HCT116 (cell line): ENCODE measurements around the gene CYP3A7. TPM values are rescaled to one million over a fixed set of nuclear protein-coding genes. Genes with fewer than 3 reads are reported as not detected.
"Not testable (repeated sequence)": the region's sequence is repeated elsewhere in the genome, so short reads cannot be mapped to it uniquely, and the experiment has no call there.

ENCODE experiments used
- ATAC-seq: fragments of 200-7000 bp; cut with Tn5 transposase; 2 replicates; pipeline ENCODE4 v1.9.1; 2020; ENCODE audit warnings: mild to moderate bottlenecking, moderate library complexity
- BruUV-seq: library from RNA; stranded (reverse); fragments of 400-500 nt; replicated peaks from 2 replicates; lab custom pipeline; 2021; lab: Mats Ljungman, UMichigan
- CTCF ChIA-PET: fragments of 300-600 bp; sonication (Branson Sonifier 250); formaldehyde crosslinking; loops from one replicate; lab custom pipeline; 2021; ENCODE audit warnings: antibody characterized with exemption; lab: Charles Lee
- POLR2A ChIA-PET: fragments of 300-600, 350-600 bp; sonication (Branson Sonifier 250); formaldehyde crosslinking; loops from one replicate; lab custom pipeline; 2021; ENCODE audit warnings: antibody characterized with exemption; lab: Charles Lee
- RAD21 ChIA-PET, 2 experiments: fragments of 300-600 bp; sonication (Branson Sonifier 250); formaldehyde crosslinking; loops; one replicate each; lab custom pipeline; 2023; ENCODE audit warnings: low total read pairs in 2 of 2; ENCODE audit not compliant: uncharacterized antibody in 2 of 2, unreplicated experiment in 2 of 2, low non-redundant PET in 1 of 2; lab: Charles Lee
- DNase-seq: peaks from one replicate; pipeline ENCODE4 v3.0.0-alpha.2; 2010; ENCODE audit warnings: low read depth, low spot score
- H2AFZ ChIP-seq: fragments of 200-600 bp; shearing (Covaris generic), sonication (generic); 2 replicates; pipeline ENCODE4 v1.6.1; 2017; ENCODE audit warnings: low read depth, mixed run types, mixed read lengths, antibody characterized with exemption, low read length; ENCODE audit not compliant: poor library complexity, severe bottlenecking
- H3K27ac ChIP-seq: 2 replicates; pipeline ENCODE4 v1.5.1; 2012; ENCODE audit warnings: low read depth, low read length
- H3K27me3 ChIP-seq: fragments of 200-600 bp; sonication (generic); 2 replicates; pipeline ENCODE4 v1.6.1; 2016; ENCODE audit warnings: mixed run types, low read length, mixed read lengths; ENCODE audit not compliant: insufficient read depth
- H3K36me3 ChIP-seq, 2 experiments: fragments of 200-500 bp in 1 of 2; fragments of 200-600 bp in 1 of 2; sonication (Bioruptor generic) in 1 of 2; sonication (generic) in 1 of 2; 2 replicates each; pipeline versions ENCODE4 v1.5.1 to v1.6.1; 2014 to 2016; ENCODE audit warnings: low read length in 2 of 2, inconsistent platforms in 1 of 2, mixed read lengths in 1 of 2, mixed run types in 1 of 2; ENCODE audit not compliant: insufficient read depth in 2 of 2, control insufficient read depth in 1 of 2
- H3K4me1 ChIP-seq, 2 experiments: fragments of 200-600 bp in 1 of 2; sonication (generic) in 1 of 2; 2 replicates each; pipeline versions ENCODE4 v1.5.1 to v1.6.1; 2012 to 2017; ENCODE audit warnings: low read length in 2 of 2, inconsistent platforms in 1 of 2, mild to moderate bottlenecking in 1 of 2, mixed read lengths in 1 of 2, mixed run types in 1 of 2, moderate library complexity in 1 of 2; ENCODE audit not compliant: insufficient read depth in 2 of 2, control insufficient read depth in 1 of 2
- H3K4me2 ChIP-seq: fragments of 200-600 bp; sonication (generic); 2 replicates; pipeline ENCODE4 v1.6.1; 2017; ENCODE audit warnings: mixed run types, low read length, mixed read lengths
- H3K4me3 ChIP-seq, 2 experiments: fragments of 200-600 bp in 1 of 2; sonication (generic) in 1 of 2; replicated peaks in 1 of 2; 2 replicates each; pipeline ENCODE4 v1.5.1; 2011 to 2016; ENCODE audit warnings: low read length in 2 of 2, control low read depth in 1 of 2, low read depth in 1 of 2, mild to moderate bottlenecking in 1 of 2, mixed read lengths in 1 of 2, mixed run types in 1 of 2
- H3K79me2 ChIP-seq: fragments of 200-600 bp; sonication (generic); 2 replicates; pipeline ENCODE4 v1.6.1; 2017; ENCODE audit warnings: mild to moderate bottlenecking, mixed run types, low read length, moderate library complexity, mixed read lengths; ENCODE audit not compliant: insufficient read depth
- H3K9ac ChIP-seq: fragments of 200-600 bp; sonication (generic); 2 replicates; pipeline ENCODE4 v1.6.1; 2016; ENCODE audit warnings: low read length, mixed read lengths
- H3K9me2 ChIP-seq: fragments of 200-600 bp; sonication (generic), shearing (Covaris generic); 2 replicates; pipeline ENCODE4 v1.6.1; 2017; ENCODE audit warnings: mixed run types, mild to moderate bottlenecking, moderate library complexity; ENCODE audit not compliant: insufficient read depth
- H3K9me3 ChIP-seq, 2 experiments: fragments of 200-500 bp in 1 of 2; fragments of 200-600 bp in 1 of 2; sonication (Bioruptor generic) in 1 of 2; sonication (generic) in 1 of 2; 2 replicates each; pipeline ENCODE4 v1.6.1; 2014 to 2017; ENCODE audit warnings: low read length in 2 of 2, mixed read lengths in 2 of 2, inconsistent platforms in 1 of 2, low read depth in 1 of 2, mild to moderate bottlenecking in 1 of 2, mixed run types in 1 of 2, moderate library complexity in 1 of 2; ENCODE audit not compliant: control insufficient read depth in 1 of 2, insufficient read depth in 1 of 2
- H4K20me1 ChIP-seq: fragments of 200-600 bp; sonication (generic), shearing (Covaris generic); 2 replicates; pipeline ENCODE4 v1.6.1; 2017; ENCODE audit warnings: mixed run types, mild to moderate bottlenecking, moderate library complexity; ENCODE audit not compliant: insufficient read depth
- CBX3 ChIP-seq: IDR thresholded peaks from 2 replicates; pipeline ENCODE4 v1.6.1; 2012; ENCODE audit warnings: low read depth
- CEBPB ChIP-seq: IDR thresholded peaks from 2 replicates; pipeline ENCODE4 v1.6.1; 2012; ENCODE audit warnings: low read depth
- CTCF ChIP-seq, 3 experiments: fragments of 200-600 bp in 1 of 3; sonication (generic) in 1 of 3; IDR thresholded peaks in 2 of 3; conservative IDR thresholded peaks in 1 of 3; 2 replicates each; pipeline ENCODE4 v1.5.1; 2012 to 2017; ENCODE audit warnings: low read depth in 2 of 3, low read length in 2 of 3, antibody characterized with exemption in 1 of 3, borderline replicate concordance in 1 of 3, control low read depth in 1 of 3, mild to moderate bottlenecking in 1 of 3, mixed read lengths in 1 of 3, mixed run types in 1 of 3, moderate library complexity in 1 of 3; ENCODE audit not compliant: insufficient read depth in 1 of 3
- ELF1 ChIP-seq: IDR thresholded peaks from 2 replicates; pipeline ENCODE4 v1.6.1; 2012; ENCODE audit warnings: low read depth, borderline replicate concordance
- FOSL1 ChIP-seq: IDR thresholded peaks from 2 replicates; pipeline ENCODE4 v1.6.1; 2012; ENCODE audit warnings: low read depth
- MAX ChIP-seq: IDR thresholded peaks from 2 replicates; pipeline ENCODE4 v1.6.1; 2012
- POLR2AphosphoS5 ChIP-seq: IDR thresholded peaks from 2 replicates; pipeline ENCODE4 v1.6.1; 2011; ENCODE audit warnings: mild to moderate bottlenecking, low read depth, low read length, moderate library complexity
- REST ChIP-seq: IDR thresholded peaks from 2 replicates; pipeline ENCODE4 v1.6.1; 2012; ENCODE audit warnings: low read depth
- SRF ChIP-seq: IDR thresholded peaks from 2 replicates; pipeline ENCODE4 v1.6.1; 2012; ENCODE audit warnings: low read depth
- TCF7L2 ChIP-seq: IDR thresholded peaks from 2 replicates; pipeline ENCODE4 v1.7.0; 2011; ENCODE audit warnings: borderline replicate concordance, inconsistent platforms; ENCODE audit not compliant: insufficient read depth, insufficient read length; ENCODE audit errors: extremely low read depth
- ZFX ChIP-seq: fragments of 450-650 bp; IDR thresholded peaks from 2 replicates; pipeline ENCODE4 v1.6.1; 2017
- ZNF274 ChIP-seq: fragments of 200-500 bp; sonication (Bioruptor generic); IDR thresholded peaks from 2 replicates; pipeline ENCODE4 v1.6.1; 2014; ENCODE audit warnings: mild to moderate bottlenecking, low read depth, low read length, inconsistent platforms
- intact Hi-C: fragments of 100-400 bp; cut with micrococcal nuclease; formaldehyde crosslinking; loops from 2 replicates; pipeline ENCODE4 v1.10.0; 2022
- total RNA-seq: library from RNA; stranded (reverse); gene quantifications from one replicate; pipeline ENCODE4 v1.2.1, GENCODE V29; 2021; ENCODE audit not compliant: unreplicated experiment

CYP3A7 gene
- total RNA-seq, 1 experiment from 2014 or later, result not detected

DNA sequence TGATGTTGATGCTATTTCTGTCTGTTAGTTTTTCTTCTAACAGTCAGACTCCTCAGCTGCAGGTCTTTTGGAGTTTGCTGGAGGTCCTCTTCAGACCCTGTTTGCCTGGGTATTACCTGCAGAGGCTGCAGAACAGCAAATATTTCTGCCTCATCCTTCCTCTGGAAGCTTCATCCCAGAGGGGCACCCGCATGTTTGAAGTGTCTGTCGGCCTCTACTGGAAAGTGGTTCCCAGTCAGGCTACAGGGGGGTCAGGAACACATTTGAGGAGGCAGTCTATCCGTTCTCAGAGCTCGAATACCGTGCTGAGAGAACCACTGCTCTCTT is 41.9 kb downstream of the CYP3A7 start:
- H3K4me2 ChIP-seq, result no peak overlapping the region
- no TSS peak for BruUV-seq
- no peak for DNase-seq
- H3K4me1 ChIP-seq, result no peaks in the 10 kb centered on the region
- H3K4me3 ChIP-seq, result no peak overlapping the region
- no peak for ATAC-seq
- TF ChIP-seq POLR2AphosphoS5 (no peak), TCF7L2 (no peak), ZFX (no peak), CBX3 (no peak), SRF (no peak), CEBPB (no peak), ZNF274 (no peak), ELF1 (no peak), MAX (no peak), FOSL1 (no peak), REST (no peak), CTCF (IDR thresholded peaks at IDR 0.05 in 2 of 3, conservative IDR thresholded peaks at IDR 0.05 in 1 of 3; ENCODE audit: borderline replicate concordance in 1 of 3, insufficient read depth in 1 of 3, low read depth in 2 of 3, low read length in 2 of 3) (no peak)
- CTCF ChIA-PET, result no interaction called here
- POLR2A ChIA-PET, result no interaction called here
- H3K9me2 ChIP-seq, result no peaks in the 10 kb centered on the region
- no peaks in the 10 kb centered on the region for H3K9me3 ChIP-seq
- RAD21 ChIA-PET, result no interaction called here
- H3K27ac ChIP-seq, result no peak overlapping the region
- H3K79me2 ChIP-seq, result no peaks in the 10 kb centered on the region
- intact Hi-C loops, result no loop called here
- H4K20me1 ChIP-seq, result no peaks in the 10 kb centered on the region
- H3K9ac ChIP-seq, result no peak overlapping the region
- no peaks in the 10 kb centered on the region for H3K36me3 ChIP-seq
- no peak overlapping the region for H2AFZ ChIP-seq
- no peaks in the 10 kb centered on the region for H3K27me3 ChIP-seq

GRCh38 chr7:99692563-99692962 is 42.4 kb downstream of the CYP3A7 start:
- BruUV-seq, ATAC-seq, intact Hi-C loops, H3K79me2 ChIP-seq, DNase-seq, H4K20me1 ChIP-seq, POLR2A ChIA-PET, H3K27ac ChIP-seq, H3K27me3 ChIP-seq, H3K4me1 ChIP-seq, H3K9me3 ChIP-seq, H3K4me2 ChIP-seq, H3K36me3 ChIP-seq, H2AFZ ChIP-seq, H3K9me2 ChIP-seq, H3K4me3 ChIP-seq, CTCF ChIA-PET, RAD21 ChIA-PET, H3K9ac ChIP-seq: not testable (repeated sequence)
